GM18867 (cell line): ENCODE measurements around the gene TTC7B.
"Not testable (repeated sequence)": the region's sequence is repeated elsewhere in the genome, so short reads cannot be mapped to it uniquely, and the experiment has no call there.

Source experiments
- ATAC-seq: cut with Tn5 transposase; IDR thresholded peaks from one replicate; pipeline ENCODE4 v1.9.1; 2021; ENCODE audit warnings: mild to moderate bottlenecking, moderate library complexity; ENCODE audit not compliant: unreplicated experiment

TTC7B gene

GRCh38 chr14:90815822-90816662, at the start of gene TTC7B:
Gene TTC7B, minus strand, starts transcription at chr14:90816430. Its CDS starts 135 bp downstream, at chr14:90816295.
- peak; percentile 71 for ATAC-seq

GRCh38 chr14:90864741-90865140, 48.5 kb upstream of the TTC7B start:
- ATAC-seq, result no peak

- no peak for ATAC-seq
These were observed 42.3 kb upstream of the TTC7B start for GRCh38 chr14:90858511-90858910.

GRCh38 chr14:90857866-90858265, 41.6 kb upstream of the TTC7B start:
- ATAC-seq, result no peak

GRCh38 chr14:90856115-90856514, 39.9 kb upstream of the TTC7B start:
- ATAC-seq, result not testable (repeated sequence)

- ATAC-seq, result no peak
These were observed 36.9 kb upstream of the TTC7B start for GRCh38 chr14:90853116-90853515.

- no peak for ATAC-seq
These were observed 35.3 kb upstream of the TTC7B start for GRCh38 chr14:90851327-90852036.

GRCh38 chr14:90850487-90850886, 34.3 kb upstream of the TTC7B start:
- no peak for ATAC-seq

GRCh38 chr14:90849787-90850444, 33.7 kb upstream of the TTC7B start:
- no peak for ATAC-seq

- no peak for ATAC-seq
These were observed 32.9 kb upstream of the TTC7B start for GRCh38 chr14:90848944-90849731.

- no peak for ATAC-seq
These were observed 30.3 kb upstream of the TTC7B start for GRCh38 chr14:90846511-90846910.

GRCh38 chr14:90844321-90844720, 28.1 kb upstream of the TTC7B start:
- no peak for ATAC-seq

- no peak for ATAC-seq
These were observed 26.5 kb upstream of the TTC7B start for GRCh38 chr14:90842726-90843125.

- not testable (repeated sequence) for ATAC-seq
These were observed 24.4 kb upstream of the TTC7B start for GRCh38 chr14:90840667-90841066.

GRCh38 chr14:90839889-90840266, 23.6 kb upstream of the TTC7B start:
- no peak for ATAC-seq

GRCh38 chr14:90839024-90839888, 23.0 kb upstream of the TTC7B start:
- no peak for ATAC-seq

GRCh38 chr14:90838531-90838930, 22.3 kb upstream of the TTC7B start:
- ATAC-seq, result not testable (repeated sequence)

- no peak for ATAC-seq
These were observed 21.1 kb upstream of the TTC7B start for GRCh38 chr14:90837355-90837754.

GRCh38 chr14:90836692-90837063, 20.4 kb upstream of the TTC7B start:
- no peak for ATAC-seq

- ATAC-seq, result no peak
These were observed 15.6 kb upstream of the TTC7B start for GRCh38 chr14:90831821-90832220.
